MM.1S (cell line): ENCODE measurements around the gene BEAN1.

ENCODE experiments used
- DNase-seq: peaks from one replicate; pipeline ENCODE4 v3.0.0-alpha.2; 2015
- H2AFZ ChIP-seq: fragments of 300-600 bp; sonication (generic); 2 replicates; pipeline ENCODE4 v1.6.0; 2016; ENCODE audit warnings: antibody characterized with exemption, low read length
- H3F3A ChIP-seq: fragments of 300-600 bp; sonication (generic); 2 replicates; pipeline ENCODE4 v1.6.1; 2016; ENCODE audit warnings: mild to moderate bottlenecking, antibody characterized with exemption, low read length, moderate library complexity, mixed read lengths; ENCODE audit not compliant: insufficient read depth
- H3K27ac ChIP-seq: fragments of 300-600 bp; sonication (generic); 2 replicates; pipeline ENCODE4 v1.5.1; 2016; ENCODE audit warnings: mild to moderate bottlenecking, low read length
- H3K27me3 ChIP-seq: fragments of 300-600 bp; sonication (generic); replicated peaks from 2 replicates; pipeline ENCODE4 v1.6.0; 2016; ENCODE audit warnings: low read length; ENCODE audit not compliant: insufficient read depth
- H3K36me3 ChIP-seq: fragments of 300-600 bp; sonication (generic); replicated peaks from 2 replicates; pipeline ENCODE4 v1.6.1; 2016; ENCODE audit warnings: mild to moderate bottlenecking, low read length, mixed read lengths; ENCODE audit not compliant: insufficient read depth
- H3K4me1 ChIP-seq: fragments of 300-600 bp; sonication (generic); 2 replicates; pipeline ENCODE4 v1.6.1; 2016; ENCODE audit warnings: low read length, mixed read lengths
- H3K4me2 ChIP-seq: fragments of 300-600 bp; sonication (generic); 2 replicates; pipeline ENCODE4 v1.6.0; 2016; ENCODE audit warnings: low read depth, low read length
- H3K4me3 ChIP-seq: fragments of 300-600 bp; sonication (generic); 2 replicates; pipeline ENCODE4 v1.5.1; 2016; ENCODE audit warnings: low read length, mixed read lengths
- H3K79me2 ChIP-seq: fragments of 300-600 bp; sonication (generic); 2 replicates; pipeline ENCODE4 v1.6.1; 2016; ENCODE audit warnings: mixed run types, low read length, mixed read lengths
- H3K9ac ChIP-seq: fragments of 300-600 bp; sonication (generic); 2 replicates; pipeline ENCODE4 v1.6.1; 2016; ENCODE audit warnings: low read length, mixed read lengths
- H3K9me2 ChIP-seq: fragments of 300-600 bp; sonication (generic); replicated peaks from 2 replicates; pipeline ENCODE4 v1.6.1; 2016; ENCODE audit warnings: mild to moderate bottlenecking, low read length, mixed read lengths; ENCODE audit not compliant: insufficient read depth
- H3K9me3 ChIP-seq: fragments of 300-600 bp; sonication (generic); replicated peaks from 2 replicates; pipeline ENCODE4 v1.6.1; 2016; ENCODE audit warnings: mild to moderate bottlenecking, low read length, mixed read lengths; ENCODE audit not compliant: insufficient read depth
- H4K20me1 ChIP-seq: fragments of 300-600 bp; sonication (generic); 2 replicates; pipeline ENCODE4 v1.6.1; 2016; ENCODE audit warnings: mild to moderate bottlenecking, low read length, moderate library complexity, mixed read lengths; ENCODE audit not compliant: insufficient read depth
- CTCF ChIP-seq: fragments of 300-600 bp; sonication (generic); IDR thresholded peaks from 2 replicates; pipeline ENCODE4 v1.5.1; 2016; ENCODE audit warnings: antibody characterized with exemption, low read length, mixed read lengths
- EZH2 ChIP-seq: fragments of 300-600 bp; sonication (generic); optimal IDR thresholded peaks from 2 replicates; pipeline ENCODE3; 2017; ENCODE audit warnings: low read depth, mild to moderate bottlenecking, antibody characterized with exemption, low read length, mixed read lengths
- EZH2phosphoT487 ChIP-seq: fragments of 300-600 bp; sonication (generic); IDR thresholded peaks from 2 replicates; pipeline ENCODE4 v1.6.1; 2018; ENCODE audit warnings: antibody characterized with exemption, low read length

The BEAN1 gene

GRCh38 chr16:66467611-66468010, 40.5 kb downstream of the BEAN1 start:
- no peak overlapping the region for H3K4me3 ChIP-seq
- no peak overlapping the region for H3K27ac ChIP-seq
- H3K9me3 ChIP-seq = no peaks in the 10 kb centered on the region
- no peak overlapping the region for H3K9ac ChIP-seq
- H3K9me2 ChIP-seq = no peaks in the 10 kb centered on the region
- H3K27me3 ChIP-seq = no peaks in the 10 kb centered on the region
- no peaks in the 10 kb centered on the region for H4K20me1 ChIP-seq
- no peaks in the 10 kb centered on the region for H3K79me2 ChIP-seq
- H3K4me2 ChIP-seq = no peak overlapping the region
- H3K36me3 ChIP-seq = no peaks in the 10 kb centered on the region
- DNase-seq = no peak
- H2AFZ ChIP-seq = no peak overlapping the region
- no peaks in the 10 kb centered on the region for H3K4me1 ChIP-seq
- TF ChIP-seq CTCF = no peak
- TF ChIP-seq EZH2phosphoT487 = no peak
- TF ChIP-seq EZH2 = no peak
- H3F3A ChIP-seq = no peaks in the 10 kb centered on the region

- Histone ChIP-seq H3K9me3 (no peaks in the 10 kb centered on the region), H3K9me2 (no peaks in the 10 kb centered on the region), H3K4me2 (no peak overlapping the region), H3F3A (no peaks in the 10 kb centered on the region), H3K27me3 (no peaks in the 10 kb centered on the region), H3K79me2 (no peaks in the 10 kb centered on the region), H3K27ac (no peak overlapping the region), H4K20me1 (no peaks in the 10 kb centered on the region), H3K4me3 (no peak overlapping the region), H2AFZ (no peak overlapping the region), H3K36me3 (no peaks in the 10 kb centered on the region), H3K9ac (no peak overlapping the region), H3K4me1 (no peaks in the 10 kb centered on the region)
- DNase-seq = no peak
- TF ChIP-seq EZH2 (no peak), CTCF (no peak), EZH2phosphoT487 (no peak)
Observed at GRCh38 chr16:66468321-66468965, 41.3 kb downstream of the BEAN1 start.

- Histone ChIP-seq H3K9me3 (no peaks in the 10 kb centered on the region), H3K79me2 (no peaks in the 10 kb centered on the region), H4K20me1 (no peaks in the 10 kb centered on the region), H3K9me2 (no peaks in the 10 kb centered on the region), H3K9ac (no peak overlapping the region), H3K27me3 (no peaks in the 10 kb centered on the region), H3K4me1 (peaks cover 6% of the 10 kb centered on the region; the same call in 1 of the 2 replicates), H2AFZ (no peak overlapping the region), H3F3A (no peaks in the 10 kb centered on the region), H3K4me3 (no peak overlapping the region), H3K36me3 (no peaks in the 10 kb centered on the region), H3K27ac (no peak overlapping the region), H3K4me2 (no peak overlapping the region)
- TF ChIP-seq CTCF = no peak
- TF ChIP-seq EZH2phosphoT487 = no peak
- TF ChIP-seq EZH2 = no peak
- DNase-seq = no peak
Observed at GRCh38 chr16:66469291-66469946, 42.3 kb downstream of the BEAN1 start.
